ENCODE measurements around the gene DDOST. TPM values are rescaled to one million over a fixed set of nuclear protein-coding genes. Genes with fewer than 3 reads are reported as not detected.

The DDOST gene
- total RNA-seq, 4 donors from 2014 or later, result 119 to 155 (median 141) TPM

GRCh38 chr1:20693623-20694022 lies 32.5 kb upstream of the DDOST start:
- ATAC-seq (ENCODE audit: low FRiP score) (no peak), DNase-seq (ENCODE audit: low spot score) (no peak)
- TF ChIP-seq CTCF (IDR thresholded peaks at IDR 0.05), result no peak

GRCh38 chr1:20691872-20692271 lies 30.7 kb upstream of the DDOST start:
- no peak for DNase-seq (ENCODE audit: low spot score)
- no peak for TF ChIP-seq CTCF (IDR thresholded peaks at IDR 0.05)
- no peak for ATAC-seq (ENCODE audit: low FRiP score)

- DNase-seq (ENCODE audit: low spot score) (no peak), ATAC-seq (ENCODE audit: low FRiP score) (no peak)
- no peak for TF ChIP-seq CTCF (IDR thresholded peaks at IDR 0.05)
These were observed 28.5 kb upstream of the DDOST start for GRCh38 chr1:20689645-20690056.

GRCh38 chr1:20686883-20687725 lies 25.9 kb upstream of the DDOST start:
- ATAC-seq (ENCODE audit: low FRiP score) (no peak), DNase-seq (ENCODE audit: low spot score) (no peak)
- no peak for TF ChIP-seq CTCF (IDR thresholded peaks at IDR 0.05)

GRCh38 chr1:20685741-20686140 lies 24.6 kb upstream of the DDOST start:
- no peak for DNase-seq (ENCODE audit: low spot score)
- no peak for TF ChIP-seq CTCF (IDR thresholded peaks at IDR 0.05)
- no peak for ATAC-seq (ENCODE audit: low FRiP score)

GRCh38 chr1:20685099-20685662 lies 24.0 kb upstream of the DDOST start:
- ATAC-seq (ENCODE audit: low FRiP score) (no peak), DNase-seq (ENCODE audit: low spot score) (no peak)
- TF ChIP-seq CTCF (IDR thresholded peaks at IDR 0.05), result no peak

GRCh38 chr1:20684651-20685050 lies 23.5 kb upstream of the DDOST start:
- ATAC-seq (ENCODE audit: low FRiP score) (no peak), DNase-seq (ENCODE audit: low spot score) (no peak)
- TF ChIP-seq CTCF (IDR thresholded peaks at IDR 0.05), result no peak

All from omental fat pad (tissue), 4 donors.